Activated naive CD8-positive, alpha-beta T cell treated with anti-CD3 and anti-CD28 coated beads, Interleukin-2, amount 10 ng/mL, durations not matched to agents 7 days and 5 days (primary cell): ENCODE data around the gene KCNH1. TPM values are rescaled to one million over a fixed set of nuclear protein-coding genes. Genes with fewer than 3 reads are reported as not detected.

Source experiments
- ATAC-seq: fragments of 150-1000 bp; cut with Tn5 transposase; one replicate; pipeline ENCODE4 v1.10.0; 2021; ENCODE audit warnings: low read depth, moderate library complexity
- POLR2A ChIA-PET: fragments of 350-600 bp; sonication (Branson Sonifier 250); formaldehyde crosslinking; loops from one replicate; lab custom pipeline; 2021; ENCODE audit warnings: antibody characterized with exemption; lab: Charles Lee
- DNase-seq: peaks from one replicate; pipeline ENCODE4 v3.0.0; 2021
- H3K27ac Mint-ChIP-seq: one replicate; pipeline ENCODE4 v1.8.0; 2022; ENCODE audit warnings: mild to moderate bottlenecking, mixed read lengths
- H3K27me3 Mint-ChIP-seq: one replicate; pipeline ENCODE4 v1.8.0; 2022; ENCODE audit warnings: mild to moderate bottlenecking, moderate library complexity, mixed read lengths
- H3K36me3 Mint-ChIP-seq: one replicate; pipeline ENCODE4 v1.8.0; 2021; ENCODE audit warnings: mild to moderate bottlenecking, mixed read lengths
- H3K4me1 Mint-ChIP-seq: one replicate; pipeline ENCODE4 v1.8.0; 2021; ENCODE audit warnings: mixed read lengths
- H3K4me3 Mint-ChIP-seq: one replicate; pipeline ENCODE4 v1.8.0; 2022; ENCODE audit warnings: mild to moderate bottlenecking, moderate library complexity, mixed read lengths
- H3K9me3 Mint-ChIP-seq: one replicate; pipeline ENCODE4 v1.8.0; 2021; ENCODE audit warnings: mixed read lengths
- total RNA-seq, 2 experiments: library from RNA; stranded (reverse); gene quantifications; one replicate each; pipeline ENCODE4 v1.2.3, GENCODE V29; 2021

KCNH1 gene
- total RNA-seq, 2 experiments from 2014 or later = not detected

GRCh38 chr1:210899676-210900075, 234.3 kb downstream of the KCNH1 start:
- ATAC-seq = no peak
- Mint-ChIP-seq H3K9me3 (peaks cover 3% of the 10 kb centered on the region), H3K4me1 (no peaks in the 10 kb centered on the region), H3K27me3 (peaks cover 16% of the 10 kb centered on the region), H3K36me3 (no peaks in the 10 kb centered on the region), H3K27ac (no peak overlapping the region), H3K4me3 (no peak overlapping the region)
- no peak for DNase-seq
- POLR2A ChIA-PET = no interaction called here

- POLR2A ChIA-PET = no interaction called here
- H3K9me3 Mint-ChIP-seq = peaks cover 4% of the 10 kb centered on the region
- peaks cover 11% of the 10 kb centered on the region for H3K27me3 Mint-ChIP-seq
- ATAC-seq (no peak), DNase-seq (no peak)
- no peaks in the 10 kb centered on the region for H3K36me3 Mint-ChIP-seq
- H3K27ac Mint-ChIP-seq = no peak overlapping the region
- no peaks in the 10 kb centered on the region for H3K4me1 Mint-ChIP-seq
- H3K4me3 Mint-ChIP-seq = no peak overlapping the region
Observed at GRCh38 chr1:210898473-210898872, 235.5 kb downstream of the KCNH1 start.

- H3K27me3 Mint-ChIP-seq = peaks cover 2% of the 10 kb centered on the region
- no peak for ATAC-seq
- POLR2A ChIA-PET = no interaction called here
Observed at GRCh38 chr1:210883821-210884220, 250.1 kb downstream of the KCNH1 start.

GRCh38 chr1:210882414-210883221, 251.3 kb downstream of the KCNH1 start:
- no peaks in the 10 kb centered on the region for H3K4me1 Mint-ChIP-seq
- H3K9me3 Mint-ChIP-seq = no peaks in the 10 kb centered on the region
- POLR2A ChIA-PET = no interaction called here
- H3K4me3 Mint-ChIP-seq = no peak overlapping the region
- DNase-seq (no peak), ATAC-seq (no peak)
- no peaks in the 10 kb centered on the region for H3K36me3 Mint-ChIP-seq
- peaks cover 5% of the 10 kb centered on the region for H3K27me3 Mint-ChIP-seq
- no peak overlapping the region for H3K27ac Mint-ChIP-seq

More at GRCh38 chr1:210883821-210884220, 250.1 kb downstream of the KCNH1 start:
- Mint-ChIP-seq H3K4me3 (no peak overlapping the region), H3K27ac (no peak overlapping the region), H3K4me1 (no peaks in the 10 kb centered on the region), H3K36me3 (no peaks in the 10 kb centered on the region), H3K9me3 (peaks cover 1% of the 10 kb centered on the region)
- no peak for DNase-seq

- no peaks in the 10 kb centered on the region for H3K4me1 Mint-ChIP-seq
- no peak overlapping the region for H3K4me3 Mint-ChIP-seq
- ATAC-seq (no peak), DNase-seq (no peak)
- POLR2A ChIA-PET = no interaction called here
- no peak overlapping the region for H3K27ac Mint-ChIP-seq
- H3K9me3 Mint-ChIP-seq = no peaks in the 10 kb centered on the region
- peaks cover 7% of the 10 kb centered on the region for H3K27me3 Mint-ChIP-seq
- no peaks in the 10 kb centered on the region for H3K36me3 Mint-ChIP-seq
Observed at GRCh38 chr1:210878564-210878963, 255.4 kb downstream of the KCNH1 start.

- no peaks in the 10 kb centered on the region for H3K36me3 Mint-ChIP-seq
- H3K4me1 Mint-ChIP-seq = no peaks in the 10 kb centered on the region
- H3K27ac Mint-ChIP-seq = no peak overlapping the region
- ATAC-seq (no peak), DNase-seq (no peak)
- no peaks in the 10 kb centered on the region for H3K9me3 Mint-ChIP-seq
- POLR2A ChIA-PET = no interaction called here
- H3K4me3 Mint-ChIP-seq = no peak overlapping the region
- H3K27me3 Mint-ChIP-seq = peaks cover 9% of the 10 kb centered on the region
Observed at GRCh38 chr1:210876275-210876674, 257.7 kb downstream of the KCNH1 start.

- no peaks in the 10 kb centered on the region for H3K36me3 Mint-ChIP-seq
- DNase-seq = no peak
- no peaks in the 10 kb centered on the region for H3K4me1 Mint-ChIP-seq
- no peak overlapping the region for H3K4me3 Mint-ChIP-seq
- H3K27ac Mint-ChIP-seq = no peak overlapping the region
- H3K27me3 Mint-ChIP-seq = no peaks in the 10 kb centered on the region
- no peak for ATAC-seq
- H3K9me3 Mint-ChIP-seq = peaks cover 11% of the 10 kb centered on the region
- POLR2A ChIA-PET = no interaction called here
Observed at GRCh38 chr1:210866532-210866931, 267.4 kb downstream of the KCNH1 start.

GRCh38 chr1:210857705-210858104, 276.2 kb downstream of the KCNH1 start:
- DNase-seq (no peak), ATAC-seq (no peak)
- Mint-ChIP-seq H3K9me3 (no peaks in the 10 kb centered on the region), H3K36me3 (no peaks in the 10 kb centered on the region), H3K27me3 (peaks cover 2% of the 10 kb centered on the region), H3K4me1 (no peaks in the 10 kb centered on the region), H3K27ac (no peak overlapping the region), H3K4me3 (no peak overlapping the region)
- POLR2A ChIA-PET = no interaction called here

- no peak for ATAC-seq
- Mint-ChIP-seq H3K27ac (no peak overlapping the region), H3K36me3 (no peaks in the 10 kb centered on the region), H3K27me3 (peaks cover 2% of the 10 kb centered on the region), H3K4me3 (no peak overlapping the region), H3K9me3 (no peaks in the 10 kb centered on the region), H3K4me1 (no peaks in the 10 kb centered on the region)
- DNase-seq = no peak
- POLR2A ChIA-PET = no interaction called here
Observed at GRCh38 chr1:210857146-210857663, 276.7 kb downstream of the KCNH1 start.

- POLR2A ChIA-PET = no interaction called here
- no peak for ATAC-seq
- Mint-ChIP-seq H3K27me3 (peaks cover 4% of the 10 kb centered on the region), H3K4me3 (no peak overlapping the region), H3K9me3 (no peaks in the 10 kb centered on the region), H3K4me1 (no peaks in the 10 kb centered on the region), H3K27ac (no peak overlapping the region), H3K36me3 (no peaks in the 10 kb centered on the region)
- DNase-seq = no peak
Observed at GRCh38 chr1:210855440-210855839, 278.5 kb downstream of the KCNH1 start.

GRCh38 chr1:210853276-210853675, 280.7 kb downstream of the KCNH1 start:
- no peak for DNase-seq
- no peak overlapping the region for H3K4me3 Mint-ChIP-seq
- H3K27me3 Mint-ChIP-seq = peaks cover 4% of the 10 kb centered on the region
- POLR2A ChIA-PET = no interaction called here
- ATAC-seq = no peak
- H3K9me3 Mint-ChIP-seq = no peaks in the 10 kb centered on the region
- H3K36me3 Mint-ChIP-seq = no peaks in the 10 kb centered on the region
- no peaks in the 10 kb centered on the region for H3K4me1 Mint-ChIP-seq
- no peak overlapping the region for H3K27ac Mint-ChIP-seq

- Mint-ChIP-seq H3K36me3 (no peaks in the 10 kb centered on the region), H3K27ac (no peak overlapping the region), H3K4me1 (no peaks in the 10 kb centered on the region), H3K27me3 (peaks cover 4% of the 10 kb centered on the region), H3K9me3 (no peaks in the 10 kb centered on the region), H3K4me3 (no peak overlapping the region)
- POLR2A ChIA-PET = no interaction called here
- ATAC-seq (no peak), DNase-seq (no peak)
Observed at GRCh38 chr1:210850556-210850955, 283.4 kb downstream of the KCNH1 start.

GRCh38 chr1:210848474-210848873, 285.5 kb downstream of the KCNH1 start:
- DNase-seq (no peak), ATAC-seq (no peak)
- Mint-ChIP-seq H3K4me1 (no peaks in the 10 kb centered on the region), H3K4me3 (no peak overlapping the region), H3K27ac (no peak overlapping the region), H3K27me3 (peaks cover 2% of the 10 kb centered on the region), H3K36me3 (no peaks in the 10 kb centered on the region), H3K9me3 (no peaks in the 10 kb centered on the region)
- POLR2A ChIA-PET = no interaction called here

- ATAC-seq = no peak
- no peaks in the 10 kb centered on the region for H3K36me3 Mint-ChIP-seq
- no peak for DNase-seq
- H3K27me3 Mint-ChIP-seq = peaks cover 6% of the 10 kb centered on the region
- no peaks in the 10 kb centered on the region for H3K4me1 Mint-ChIP-seq
- POLR2A ChIA-PET = no interaction called here
- no peak overlapping the region for H3K4me3 Mint-ChIP-seq
- peaks cover 2% of the 10 kb centered on the region for H3K9me3 Mint-ChIP-seq
- no peak overlapping the region for H3K27ac Mint-ChIP-seq
Observed at GRCh38 chr1:210841926-210842625, 291.9 kb downstream of the KCNH1 start.
